Skeletal muscle tissue (tissue), 4 donors: ENCODE data around the gene ITGB1BP1. TPM values are rescaled to one million over a fixed set of nuclear protein-coding genes. Genes with fewer than 3 reads are reported as not detected.
A peak's percentile ranks its signal among the peaks of the same experiment; 100 is the strongest.
"Not testable (repeated sequence)": the region's sequence is repeated elsewhere in the genome, so short reads cannot be mapped to it uniquely, and the experiment has no call there.

ENCODE experiments used
- H3K27ac ChIP-seq: one replicate; pipeline ENCODE4 v1.7.0; 2013; ENCODE audit warnings: mild to moderate bottlenecking, low read depth, low read length, inconsistent platforms
- H3K27me3 ChIP-seq, 3 donors: one replicate each; pipeline ENCODE4 v1.7.0; 2013; ENCODE audit warnings: low read length in 3 of 3; ENCODE audit not compliant: control insufficient read depth in 3 of 3, insufficient read depth in 3 of 3
- H3K36me3 ChIP-seq, 3 donors: one replicate each; pipeline ENCODE4 v1.7.0; 2013; ENCODE audit warnings: low read length in 3 of 3; ENCODE audit not compliant: control insufficient read depth in 3 of 3, insufficient read depth in 3 of 3
- H3K4me1 ChIP-seq, 3 donors: one replicate each; pipeline ENCODE4 v1.7.0; 2013; ENCODE audit warnings: low read length in 3 of 3, mild to moderate bottlenecking in 3 of 3; ENCODE audit not compliant: control insufficient read depth in 3 of 3, insufficient read depth in 3 of 3
- H3K4me3 ChIP-seq, 3 donors: one replicate each; pipeline ENCODE4 v1.7.0; 2013; ENCODE audit warnings: low read length in 3 of 3
- H3K9ac ChIP-seq, 3 donors: one replicate each; pipeline ENCODE4 v1.7.0; 2013; ENCODE audit warnings: low read length in 3 of 3, mild to moderate bottlenecking in 3 of 3, moderate library complexity in 2 of 3, low read depth in 1 of 3
- H3K9me3 ChIP-seq, 3 donors: one replicate each; pipeline ENCODE4 v1.7.0; 2013; ENCODE audit warnings: low read length in 3 of 3; ENCODE audit not compliant: control insufficient read depth in 3 of 3
- total RNA-seq: library from RNA; depleted of rRNA; stranded (reverse); fragments of >200 nt; gene quantifications from one replicate; pipeline ENCODE4 v1.2.3, GENCODE V29; 2014
- donor health status: Osteomylitis.

The ITGB1BP1 gene
- total RNA-seq, 1 donor from 2014 or later: 37.1 TPM

DNA sequence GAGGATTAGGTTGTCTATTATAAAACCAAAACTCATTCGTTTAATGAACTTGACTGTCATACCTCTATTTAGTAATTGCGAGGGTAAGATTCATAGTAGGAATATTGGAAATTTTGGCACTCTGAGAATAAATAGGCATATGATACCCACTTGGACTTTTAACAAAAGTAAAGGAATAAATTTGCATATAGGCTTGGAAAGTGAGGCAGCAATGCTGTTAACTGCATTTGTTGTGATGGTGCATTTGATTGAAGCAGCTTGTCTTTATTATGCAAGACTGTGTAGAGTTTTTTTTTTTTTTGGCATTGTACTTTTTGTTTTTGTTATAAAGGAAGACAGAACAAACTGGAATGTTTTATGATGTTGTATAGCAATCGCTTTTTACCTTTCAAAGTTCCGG, 18.9 kb downstream of the ITGB1BP1 start:
- no peaks in the 10 kb centered on the region for H3K27me3 ChIP-seq
- no peak overlapping the region for H3K9ac ChIP-seq
- H3K9me3 ChIP-seq: no peaks in the 10 kb centered on the region
- H3K27ac ChIP-seq: no peak overlapping the region
- H3K36me3 ChIP-seq: peaks cover 17 to 28% (median 24%) of the 10 kb centered on the region in 3 donors
- peaks cover 2 to 5% (median 4%) of the 10 kb centered on the region in 3 donors for H3K4me1 ChIP-seq
- no peak overlapping the region for H3K4me3 ChIP-seq

DNA sequence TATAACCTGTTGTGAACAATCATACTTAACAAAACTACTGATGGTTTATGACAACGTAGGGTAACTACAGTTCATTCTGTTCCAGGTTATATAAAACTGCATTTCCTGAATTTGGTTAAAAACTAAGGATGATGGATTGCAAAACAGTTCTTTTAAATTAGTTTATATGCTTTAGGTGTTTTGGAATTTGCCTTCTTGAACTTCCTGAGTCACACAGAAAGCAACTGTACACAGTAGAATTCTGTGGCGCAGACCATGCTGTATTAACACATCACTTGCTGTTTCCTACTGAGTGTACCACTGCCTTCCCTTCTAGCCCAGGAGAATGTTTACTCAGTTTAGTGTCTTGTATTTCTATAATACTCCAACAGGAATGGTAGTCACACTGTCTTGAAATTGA, 19.4 kb downstream of the ITGB1BP1 start:
- H3K4me1 ChIP-seq: peaks cover 2 to 5% (median 5%) of the 10 kb centered on the region in 3 donors
- H3K27ac ChIP-seq: no peak overlapping the region
- no peaks in the 10 kb centered on the region for H3K27me3 ChIP-seq
- no peak overlapping the region for H3K4me3 ChIP-seq
- peaks cover 17 to 24% (median 22%) of the 10 kb centered on the region in 3 donors for H3K36me3 ChIP-seq
- no peaks in the 10 kb centered on the region for H3K9me3 ChIP-seq
- H3K9ac ChIP-seq: no peak overlapping the region

DNA sequence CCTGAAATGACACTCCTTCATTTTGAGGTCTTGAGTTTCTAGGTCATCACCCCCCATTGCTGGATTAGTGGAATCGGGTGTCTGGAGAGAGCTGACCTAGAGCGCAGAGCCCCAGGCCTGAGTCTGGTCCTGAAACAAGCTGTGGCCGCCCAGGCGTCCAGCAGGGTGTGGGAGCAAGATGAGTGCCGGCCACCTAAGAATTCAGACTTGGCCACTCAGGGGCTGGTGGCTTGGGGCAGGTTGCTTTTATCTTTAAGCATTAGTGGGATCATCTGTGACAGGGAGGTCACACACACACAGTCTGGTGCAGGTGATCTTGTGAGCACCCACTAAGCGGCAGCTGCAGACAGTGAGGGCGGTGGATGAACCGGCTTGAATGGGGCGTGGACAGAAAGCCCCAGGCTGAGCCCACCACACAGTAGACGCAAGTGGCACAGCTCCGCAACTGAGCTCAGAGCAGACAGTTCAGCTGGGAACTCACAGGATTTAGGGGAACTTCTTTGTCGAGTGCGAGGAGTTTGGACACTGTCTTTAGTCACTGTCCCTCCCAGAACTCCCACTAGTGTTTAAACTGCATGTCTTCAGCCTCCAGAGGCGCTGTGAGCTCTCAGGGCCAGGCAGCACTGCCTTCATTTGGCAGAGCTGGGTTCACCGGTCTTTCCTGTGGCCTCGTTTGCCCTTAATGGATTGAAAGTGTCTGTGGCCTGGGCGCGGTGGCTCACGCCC, 21.5 kb downstream of the ITGB1BP1 start:
- H3K4me1 ChIP-seq: peaks cover 2 to 5% (median 4%) of the 10 kb centered on the region in 3 donors
- no peak overlapping the region for H3K27ac ChIP-seq
- H3K9me3 ChIP-seq: no peaks in the 10 kb centered on the region
- no peak overlapping the region for H3K4me3 ChIP-seq
- no peak overlapping the region for H3K9ac ChIP-seq
- H3K36me3 ChIP-seq: peaks cover 10 to 16% (median 14%) of the 10 kb centered on the region in 3 donors
- H3K27me3 ChIP-seq: no peaks in the 10 kb centered on the region

DNA sequence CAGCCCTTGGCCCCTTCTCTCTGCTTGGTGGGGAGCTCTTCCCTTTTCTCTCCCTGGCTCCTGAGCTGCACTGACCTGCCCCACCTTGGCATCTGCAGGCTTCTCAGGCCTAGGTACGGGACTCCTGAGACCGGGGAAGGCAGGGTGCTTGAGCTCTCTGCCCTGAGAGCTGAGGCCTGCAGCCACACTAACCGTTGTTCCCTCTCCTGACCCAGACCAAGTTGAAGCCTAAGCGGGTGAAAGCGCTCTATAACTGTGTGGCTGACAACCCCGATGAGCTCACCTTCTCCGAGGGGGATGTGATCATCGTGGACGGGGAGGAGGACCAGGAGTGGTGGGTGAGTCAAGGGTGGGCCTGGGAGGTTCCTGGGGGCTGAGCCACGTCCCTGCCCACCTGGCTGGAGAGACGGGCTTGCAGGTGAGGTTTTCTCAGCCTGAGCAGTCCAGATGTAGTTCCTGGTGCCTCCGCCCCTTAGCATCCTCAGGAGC, 22.2 kb downstream of the ITGB1BP1 start:
- peaks cover 7 to 17% (median 13%) of the 10 kb centered on the region in 3 donors for H3K36me3 ChIP-seq

DNA sequence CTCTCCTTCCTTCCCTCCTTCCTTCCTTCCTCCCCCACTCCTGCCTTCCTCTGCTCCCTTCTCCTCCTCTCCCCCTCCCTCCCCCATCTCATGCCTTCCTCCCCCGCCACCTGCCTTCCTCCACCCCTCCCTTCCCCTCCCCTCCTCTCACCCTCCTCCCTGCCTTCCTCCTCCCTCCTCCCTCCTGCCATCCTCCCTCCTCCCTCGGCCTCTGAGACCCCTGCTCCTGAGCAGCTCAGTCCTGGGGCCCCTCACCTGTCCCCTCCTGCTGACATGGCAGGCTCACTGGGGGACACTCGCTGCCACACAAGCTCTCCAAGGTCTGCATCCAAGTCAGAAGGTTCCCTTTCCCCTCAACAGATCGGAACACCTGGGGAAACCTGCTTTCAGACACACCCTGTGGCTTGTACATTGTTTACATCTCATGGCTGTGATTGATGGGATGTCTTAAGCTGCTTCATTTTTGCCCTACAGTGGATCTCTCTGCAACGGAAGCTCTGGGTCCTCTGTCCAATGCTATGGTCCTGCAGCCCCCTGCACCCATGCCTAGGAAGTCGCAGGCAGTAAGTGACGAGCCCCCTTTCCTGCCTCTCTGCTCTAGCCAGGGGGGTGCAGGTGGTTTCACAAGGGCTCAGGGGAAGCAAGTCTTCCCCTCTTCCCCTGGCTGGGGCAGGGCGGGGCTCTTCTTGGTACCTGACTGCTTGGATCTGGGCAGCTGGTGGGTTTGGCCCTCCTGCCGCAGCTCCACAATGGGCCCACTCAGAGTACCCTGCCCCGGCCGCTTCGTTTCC, 22.9 kb downstream of the ITGB1BP1 start:
- Histone ChIP-seq H3K36me3 (peaks cover 4 to 16% (median 12%) of the 10 kb centered on the region in 3 donors), H3K27me3 (no peaks in the 10 kb centered on the region), H3K27ac (no peak overlapping the region), H3K9me3 (no peaks in the 10 kb centered on the region), H3K4me3 (no peak overlapping the region), H3K4me1 (peaks cover 2 to 5% (median 4%) of the 10 kb centered on the region in 3 donors), H3K9ac (no peak overlapping the region)

More for the DNA sequence above, 22.2 kb downstream of the ITGB1BP1 start:
- Histone ChIP-seq H3K27ac (no peak overlapping the region), H3K9me3 (no peaks in the 10 kb centered on the region), H3K4me3 (no peak overlapping the region), H3K27me3 (no peaks in the 10 kb centered on the region), H3K4me1 (peaks cover 2 to 5% (median 4%) of the 10 kb centered on the region in 3 donors), H3K9ac (no peak overlapping the region)

DNA sequence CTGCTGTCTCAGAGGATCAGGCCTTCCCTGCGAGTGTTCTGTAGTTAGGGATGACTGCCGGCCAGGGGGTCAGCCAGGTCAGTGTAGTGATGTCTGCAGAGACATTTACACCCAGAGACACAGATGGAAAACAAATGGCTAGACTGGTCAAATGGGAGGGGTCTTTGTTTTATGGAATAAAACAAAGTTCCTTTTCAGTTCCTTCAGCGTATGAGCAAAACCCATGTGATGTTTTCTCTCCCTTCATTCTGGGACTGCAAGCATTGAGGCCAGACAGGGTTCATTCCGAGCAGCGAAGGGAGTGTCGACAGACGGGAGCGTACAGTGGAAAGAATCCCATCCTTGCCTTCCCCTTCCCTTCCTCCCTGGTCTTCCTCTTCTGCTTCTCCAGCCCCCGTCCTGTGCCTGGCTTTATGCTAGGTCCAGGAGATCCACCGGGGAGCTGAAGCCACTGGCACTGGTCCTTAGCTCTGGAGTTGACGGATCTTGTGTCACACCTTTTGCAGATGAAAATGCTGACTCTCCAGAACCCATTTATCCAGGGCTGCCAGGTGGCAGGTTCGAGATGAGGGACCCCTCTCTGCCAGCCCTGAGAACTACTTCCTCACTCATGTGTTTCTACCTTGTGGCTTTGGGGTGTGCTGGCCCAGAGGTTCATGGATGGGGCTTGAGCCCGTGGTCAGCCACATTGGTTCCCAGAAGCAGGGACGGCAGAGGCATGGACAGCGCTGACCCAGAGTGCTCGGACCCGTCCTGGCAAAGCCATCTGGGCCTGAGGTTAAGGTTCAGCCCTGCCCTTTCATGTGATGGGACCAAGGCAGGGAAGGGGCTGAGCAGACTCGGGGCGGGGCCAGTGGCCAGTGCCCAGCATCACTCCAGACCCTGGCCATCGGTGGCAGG, 24.2 kb downstream of the ITGB1BP1 start:
- Histone ChIP-seq H3K4me3 (no peak overlapping the region), H3K27me3 (no peaks in the 10 kb centered on the region), H3K36me3 (peaks cover 4 to 19% (median 15%) of the 10 kb centered on the region in 3 donors), H3K9ac (peak overlapping the region in 2 of 3 donors; percentile 3 to 25), H3K27ac (peak overlapping the region; percentile 78), H3K9me3 (no peaks in the 10 kb centered on the region), H3K4me1 (peaks cover 2 to 5% (median 4%) of the 10 kb centered on the region in 3 donors)

DNA sequence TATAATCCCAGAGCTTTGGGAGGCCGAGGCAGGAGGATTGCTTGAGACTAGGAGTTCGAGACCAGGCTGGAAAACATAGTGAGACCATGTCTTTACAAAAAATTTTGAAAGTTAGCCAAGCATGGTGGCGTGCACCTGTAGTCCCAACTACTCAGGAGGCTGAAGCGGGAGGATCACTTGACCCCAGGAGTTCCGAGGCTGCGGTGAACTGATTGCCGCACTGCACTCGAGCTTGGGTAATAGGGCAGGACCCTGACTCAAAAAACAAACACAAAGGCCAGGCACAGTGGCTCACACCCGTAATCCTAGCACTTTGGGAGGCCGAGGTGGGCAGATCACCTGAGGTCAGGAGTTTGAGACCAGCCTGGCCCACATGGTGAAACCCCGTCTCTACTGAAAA, 25.1 kb downstream of the ITGB1BP1 start:
- Histone ChIP-seq H3K36me3 (peaks cover 4 to 19% (median 15%) of the 10 kb centered on the region in 3 donors), H3K27ac (peak overlapping the region; percentile 78)
- not testable (repeated sequence) for H3K9me3 ChIP-seq, H3K4me1 ChIP-seq, H3K9ac ChIP-seq, H3K27me3 ChIP-seq, H3K4me3 ChIP-seq

DNA sequence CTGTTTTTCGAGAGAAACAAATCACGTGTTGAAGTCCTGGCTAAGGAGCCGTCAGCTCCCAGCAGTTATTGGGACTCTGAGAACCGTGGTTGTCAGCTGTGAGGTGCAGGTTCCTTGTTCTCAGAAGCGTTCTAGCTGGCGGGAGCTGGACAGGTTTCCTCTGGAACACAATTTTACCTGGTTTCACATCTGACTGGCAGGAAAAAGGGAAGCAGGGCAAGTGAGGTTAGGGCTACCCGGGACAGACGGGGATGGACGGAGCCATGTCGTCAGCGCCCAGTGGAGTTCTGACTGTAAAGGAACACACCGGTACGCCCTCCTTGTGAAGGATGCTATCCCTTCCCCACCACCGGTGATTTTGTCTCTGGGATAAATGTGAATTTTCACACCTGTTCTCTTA, 26.1 kb downstream of the ITGB1BP1 start:
- Histone ChIP-seq H3K4me1 (peaks cover 6 to 11% (median 8%) of the 10 kb centered on the region in 3 donors), H3K4me3 (no peak overlapping the region), H3K36me3 (peaks cover 0 to 17% (median 13%) of the 10 kb centered on the region in 3 donors), H3K9me3 (no peaks in the 10 kb centered on the region), H3K27ac (no peak overlapping the region), H3K27me3 (no peaks in the 10 kb centered on the region), H3K9ac (no peak overlapping the region)

DNA sequence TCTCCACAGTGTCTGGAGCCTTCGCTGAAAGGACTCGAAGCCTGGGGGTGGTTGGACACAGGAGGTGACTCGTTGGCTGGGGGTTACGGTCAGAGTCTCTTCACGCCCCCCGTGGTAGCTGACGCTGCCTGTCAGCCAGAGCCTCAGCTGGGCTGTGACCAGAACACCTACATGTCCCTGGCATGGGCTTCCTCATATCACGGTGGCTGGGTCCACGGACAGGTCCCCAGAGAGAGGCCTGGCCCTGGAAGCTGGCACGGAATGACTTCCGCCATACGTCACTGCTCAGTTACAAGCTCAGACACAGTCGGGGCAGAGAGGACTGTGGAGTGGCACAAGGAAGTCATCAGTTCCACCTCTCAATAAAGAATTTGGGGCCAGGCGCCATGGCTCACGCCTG, 28.5 kb downstream of the ITGB1BP1 start:
- Histone ChIP-seq H3K9ac (no peak overlapping the region), H3K27ac (no peak overlapping the region), H3K27me3 (no peaks in the 10 kb centered on the region), H3K9me3 (no peaks in the 10 kb centered on the region), H3K4me3 (no peak overlapping the region), H3K4me1 (peaks cover 6 to 11% (median 8%) of the 10 kb centered on the region in 3 donors), H3K36me3 (peaks cover 2 to 21% (median 12%) of the 10 kb centered on the region in 3 donors)
